HG03442 (cell line): ENCODE data around the gene ADAMTSL3.
"Not testable (repeated sequence)": the region's sequence is repeated elsewhere in the genome, so short reads cannot be mapped to it uniquely, and the experiment has no call there.

Experiments used
- ATAC-seq: cut with Tn5 transposase; IDR thresholded peaks from one replicate; pipeline ENCODE4 v1.9.1; 2021; ENCODE audit warnings: mild to moderate bottlenecking, moderate library complexity; ENCODE audit not compliant: unreplicated experiment

Gene ADAMTSL3

GRCh38 chr15:83747050-83747717, 93.3 kb downstream of the ADAMTSL3 start:
- ATAC-seq: no peak

GRCh38 chr15:83747718-83748110, 93.8 kb downstream of the ADAMTSL3 start:
- no peak for ATAC-seq

- ATAC-seq: no peak
Measured at GRCh38 chr15:83753872-83754493, 100.1 kb downstream of the ADAMTSL3 start.

- ATAC-seq: not testable (repeated sequence)
Measured at GRCh38 chr15:83757291-83757690, 103.4 kb downstream of the ADAMTSL3 start.

- ATAC-seq: no peak
Measured at GRCh38 chr15:83762367-83762766, 108.4 kb downstream of the ADAMTSL3 start.

- no peak for ATAC-seq
Measured at GRCh38 chr15:83764201-83764838, 110.4 kb downstream of the ADAMTSL3 start.

GRCh38 chr15:83766339-83766738, 112.4 kb downstream of the ADAMTSL3 start:
- ATAC-seq: no peak

- ATAC-seq: no peak
Measured at GRCh38 chr15:83767741-83768140, 113.8 kb downstream of the ADAMTSL3 start.

- no peak for ATAC-seq
Measured at GRCh38 chr15:83769411-83769999, 115.6 kb downstream of the ADAMTSL3 start.

- no peak for ATAC-seq
Measured at GRCh38 chr15:83775738-83776137, 121.8 kb downstream of the ADAMTSL3 start.

GRCh38 chr15:83776986-83777385, 123.1 kb downstream of the ADAMTSL3 start:
- no peak for ATAC-seq

- ATAC-seq: no peak
Measured at GRCh38 chr15:83783227-83783626, 129.3 kb downstream of the ADAMTSL3 start.

- ATAC-seq: no peak
Measured at GRCh38 chr15:83784975-83785374, 131.1 kb downstream of the ADAMTSL3 start.

- ATAC-seq: no peak
Measured at GRCh38 chr15:83786336-83786735, 132.4 kb downstream of the ADAMTSL3 start.

- no peak for ATAC-seq
Measured at GRCh38 chr15:83793069-83793468, 139.1 kb downstream of the ADAMTSL3 start.

GRCh38 chr15:83794209-83794608, 140.3 kb downstream of the ADAMTSL3 start:
- no peak for ATAC-seq

- no peak for ATAC-seq
Measured at GRCh38 chr15:83809345-83809744, 155.4 kb downstream of the ADAMTSL3 start.

GRCh38 chr15:83810110-83810509, 156.2 kb downstream of the ADAMTSL3 start:
- no peak for ATAC-seq

GRCh38 chr15:83813682-83814081, 159.8 kb downstream of the ADAMTSL3 start:
- ATAC-seq: no peak

- no peak for ATAC-seq
Measured at GRCh38 chr15:83815506-83815905, 161.6 kb downstream of the ADAMTSL3 start.

- no peak for ATAC-seq
Measured at GRCh38 chr15:83816124-83816883, 162.4 kb downstream of the ADAMTSL3 start.
